ENCODE results near the gene MMP14. TPM values are rescaled to one million over a fixed set of nuclear protein-coding genes. Genes with fewer than 3 reads are reported as not detected.
"Not testable (repeated sequence)": the region's sequence is repeated elsewhere in the genome, so short reads cannot be mapped to it uniquely, and the experiment has no call there.

MMP14 gene
- total and polyA plus RNA-seq, 7 donors = 7.6 to 18.5 (median 14.0) TPM

DNA sequence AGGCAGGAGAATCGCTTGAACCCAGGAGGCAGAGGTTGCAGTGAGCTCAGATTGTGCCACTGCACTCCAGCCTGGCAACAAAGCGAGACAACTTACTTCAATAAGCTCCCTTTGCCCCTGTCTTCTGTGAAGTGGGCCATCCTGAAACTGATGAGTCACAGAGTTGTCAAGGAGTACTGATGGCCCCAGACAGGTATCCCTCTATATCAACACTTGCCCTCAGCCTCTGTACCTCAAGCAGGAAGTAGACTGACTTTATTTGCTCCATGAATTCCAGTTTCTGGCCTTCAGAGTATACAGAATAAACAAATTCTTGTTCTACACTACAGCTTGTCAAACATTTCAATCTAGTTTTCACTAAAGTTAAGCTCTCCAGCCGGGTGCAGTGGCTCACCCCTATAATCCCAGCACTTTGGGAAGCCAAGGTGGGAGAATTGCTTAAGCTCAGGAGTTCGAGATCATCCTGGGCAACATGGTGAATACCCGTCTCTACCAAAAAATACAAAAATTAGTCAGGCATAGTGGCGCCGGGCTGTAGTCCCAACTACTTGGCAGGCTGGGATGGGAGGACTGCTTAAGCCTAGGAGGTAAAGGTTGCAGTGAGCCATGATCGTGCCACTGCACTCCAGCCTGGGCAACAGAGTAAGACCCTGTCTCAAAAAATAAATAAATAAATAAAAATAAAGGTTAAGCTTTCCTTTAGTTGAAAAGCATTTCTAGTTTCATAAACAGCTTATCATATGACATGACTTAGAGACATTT is 18.8 kb downstream of the MMP14 start:
- no peak overlapping the region for H3K4me3 ChIP-seq
- no peaks in the 10 kb centered on the region for H3K27me3 ChIP-seq (ENCODE audit: insufficient read depth in 3 of 3, low read length in 2 of 3)
- H3K27ac ChIP-seq = no peak overlapping the region
- DNase-seq (no peak), ATAC-seq (no peak)
- intact Hi-C loops (cut with DNase I) = loop anchor here (5.0 to 10.0 kb wide), 2 partner anchors 200 to 298 kb away; no protein-coding TSS in a partner anchor
- 80 to 89% (median 84%) methylated on average over 8 of the region's 8 CpGs for WGBS, 3 donors
- no peaks in the 10 kb centered on the region for H3K9me3 ChIP-seq
- peaks cover 27% of the 10 kb centered on the region for H3K4me1 ChIP-seq
- TF ChIP-seq, protein P1, sequence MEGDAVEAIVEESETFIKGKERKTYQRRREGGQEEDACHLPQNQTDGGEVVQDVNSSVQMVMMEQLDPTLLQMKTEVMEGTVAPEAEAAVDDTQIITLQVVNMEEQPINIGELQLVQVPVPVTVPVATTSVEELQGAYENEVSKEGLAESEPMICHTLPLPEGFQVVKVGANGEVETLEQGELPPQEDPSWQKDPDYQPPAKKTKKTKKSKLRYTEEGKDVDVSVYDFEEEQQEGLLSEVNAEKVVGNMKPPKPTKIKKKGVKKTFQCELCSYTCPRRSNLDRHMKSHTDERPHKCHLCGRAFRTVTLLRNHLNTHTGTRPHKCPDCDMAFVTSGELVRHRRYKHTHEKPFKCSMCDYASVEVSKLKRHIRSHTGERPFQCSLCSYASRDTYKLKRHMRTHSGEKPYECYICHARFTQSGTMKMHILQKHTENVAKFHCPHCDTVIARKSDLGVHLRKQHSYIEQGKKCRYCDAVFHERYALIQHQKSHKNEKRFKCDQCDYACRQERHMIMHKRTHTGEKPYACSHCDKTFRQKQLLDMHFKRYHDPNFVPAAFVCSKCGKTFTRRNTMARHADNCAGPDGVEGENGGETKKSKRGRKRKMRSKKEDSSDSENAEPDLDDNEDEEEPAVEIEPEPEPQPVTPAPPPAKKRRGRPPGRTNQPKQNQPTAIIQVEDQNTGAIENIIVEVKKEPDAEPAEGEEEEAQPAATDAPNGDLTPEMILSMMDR (IDR thresholded peaks at IDR 0.05) = no peak
- H3K36me3 ChIP-seq (ENCODE audit: insufficient read depth in 1 of 2, low read depth in 1 of 2) = no peaks in the 10 kb centered on the region

DNA sequence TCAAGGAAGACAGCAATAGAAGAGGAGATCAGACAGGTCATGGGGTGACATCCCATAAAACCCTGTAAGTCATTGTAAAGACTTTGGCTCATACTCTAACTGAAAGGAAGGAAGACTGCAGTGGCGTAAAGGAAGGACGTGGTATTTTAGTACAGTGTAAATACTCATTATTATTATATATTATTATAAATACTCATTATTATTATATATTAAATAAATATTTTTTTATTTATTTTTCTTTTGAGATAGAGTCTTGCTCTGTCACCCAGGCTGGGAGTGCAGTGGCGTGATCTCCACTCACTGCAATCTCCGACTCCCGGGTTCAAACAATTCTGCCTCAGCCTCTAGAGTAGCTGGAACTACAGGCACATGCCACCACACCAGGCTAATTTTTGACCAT is 20.0 kb downstream of the MMP14 start:
- no peaks in the 10 kb centered on the region for H3K27me3 ChIP-seq (ENCODE audit: insufficient read depth in 3 of 3, low read length in 2 of 3)
- 92 to 96% (median 95%) methylated on average over 5 of the region's 5 CpGs for WGBS, 3 donors
- TF ChIP-seq, protein P1 (IDR thresholded peaks at IDR 0.05) = no peak
- no peaks in the 10 kb centered on the region for H3K36me3 ChIP-seq (ENCODE audit: insufficient read depth in 1 of 2, low read depth in 1 of 2)
- DNase-seq (no peak), ATAC-seq (no peak)
- H3K9me3 ChIP-seq = no peaks in the 10 kb centered on the region
- intact Hi-C loops (cut with DNase I) = loop anchor here in 1 of 2 donors (10.0 kb wide), 1 partner anchor 202 kb away; no protein-coding TSS in a partner anchor
- no peak overlapping the region for H3K27ac ChIP-seq
- peaks cover 15% of the 10 kb centered on the region for H3K4me1 ChIP-seq
- H3K4me3 ChIP-seq = no peak overlapping the region

DNA sequence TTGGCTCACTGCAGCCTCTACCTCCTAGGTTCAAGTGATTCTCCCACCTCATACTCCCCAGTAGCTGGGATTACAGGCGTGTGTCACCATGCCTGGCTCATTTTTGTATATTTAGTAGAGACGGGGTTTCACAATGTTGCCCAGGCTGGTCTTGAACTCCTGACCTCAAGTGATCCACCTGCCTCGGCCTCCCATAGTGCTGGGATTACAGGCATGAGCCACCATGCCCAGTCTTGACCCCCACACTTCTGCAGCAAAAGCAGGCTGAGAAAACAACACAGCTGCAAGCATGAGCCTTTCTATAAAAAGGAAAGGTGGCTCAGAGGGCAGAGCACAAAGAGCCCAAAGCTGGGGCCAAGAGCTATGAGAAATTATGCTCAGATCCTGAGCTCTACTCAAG is 24.0 kb downstream of the MMP14 start:
- ATAC-seq; H3K4me1 ChIP-seq; H3K4me3 ChIP-seq; intact Hi-C loops (cut with DNase I); H3K36me3 ChIP-seq (ENCODE audit: insufficient read depth in 1 of 2, low read depth in 1 of 2); H3K27me3 ChIP-seq (ENCODE audit: insufficient read depth in 3 of 3, low read length in 2 of 3); H3K27ac ChIP-seq; H3K9me3 ChIP-seq: not testable (repeated sequence)
- 58 to 87% (median 83%) methylated on average over 3 of the region's 3 CpGs for WGBS, 3 donors
- DNase-seq = peak in 1 of 2 donors; percentile 3

DNA sequence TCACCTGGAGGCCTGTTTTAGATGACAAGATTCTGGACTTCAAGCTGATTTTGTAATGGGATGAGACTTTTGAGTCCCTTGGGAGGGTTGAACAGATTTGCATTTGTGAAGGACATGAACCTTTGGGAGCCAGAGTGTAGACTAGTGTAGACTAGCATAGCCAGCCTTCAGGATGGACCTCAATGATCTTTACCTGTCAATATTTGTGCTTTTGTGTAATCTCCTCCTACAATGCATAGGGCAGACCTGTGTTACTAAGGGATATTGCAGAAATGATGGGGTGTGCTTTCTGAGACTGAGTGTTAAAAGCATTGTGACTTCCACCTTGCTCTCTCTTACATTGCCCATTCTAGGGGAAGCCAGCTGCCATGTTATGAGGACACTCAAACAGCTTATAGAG is 25.3 kb downstream of the MMP14 start:
- TF ChIP-seq, protein P1 (IDR thresholded peaks at IDR 0.05) = no peak
- Histone ChIP-seq H3K4me1 (no peaks in the 10 kb centered on the region), H3K27ac (no peak overlapping the region), H3K9me3 (no peaks in the 10 kb centered on the region), H3K27me3 (ENCODE audit: insufficient read depth in 3 of 3, low read length in 2 of 3) (no peaks in the 10 kb centered on the region), H3K36me3 (ENCODE audit: insufficient read depth in 1 of 2, low read depth in 1 of 2) (no peaks in the 10 kb centered on the region), H3K4me3 (no peak overlapping the region)
- DNase-seq (no peak), ATAC-seq (no peak)
- intact Hi-C loops (cut with DNase I) = no loop called here

DNA sequence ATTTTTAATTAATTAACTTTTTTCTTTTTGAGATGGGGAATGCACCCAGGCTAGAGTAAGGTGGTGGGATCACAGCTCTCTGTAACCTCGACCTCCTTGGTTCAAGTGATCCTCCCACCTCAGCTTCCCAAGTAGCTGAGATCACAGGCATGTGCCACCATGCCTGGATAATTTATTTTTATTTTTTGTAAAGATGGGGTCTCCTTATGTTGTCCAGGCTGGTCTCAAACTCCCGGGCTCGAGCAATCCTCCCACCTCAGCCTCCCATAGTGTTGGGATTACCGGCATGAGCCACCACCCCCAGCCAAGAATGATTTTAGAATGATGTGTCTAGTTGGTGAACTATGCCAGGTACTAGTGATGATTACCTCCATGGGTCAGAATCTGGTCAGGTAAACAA is 28.6 kb downstream of the MMP14 start:
- H3K36me3 ChIP-seq (ENCODE audit: insufficient read depth in 1 of 2, low read depth in 1 of 2) = no peaks in the 10 kb centered on the region
- peak in 1 of 2 donors; percentile 11 for DNase-seq
- H3K9me3 ChIP-seq = no peaks in the 10 kb centered on the region
- TF ChIP-seq, protein P1 (IDR thresholded peaks at IDR 0.05) = no peak
- intact Hi-C loops (cut with DNase I) = no loop called here
- no peak overlapping the region for H3K4me3 ChIP-seq
- no peak for ATAC-seq
- H3K27ac ChIP-seq = no peak overlapping the region
- H3K27me3 ChIP-seq (ENCODE audit: insufficient read depth in 3 of 3, low read length in 2 of 3) = no peaks in the 10 kb centered on the region
- peaks cover under 1% of the 10 kb centered on the region for H3K4me1 ChIP-seq
- WGBS, 3 donors = 84 to 90% (median 89%) methylated on average over 4 of the region's 4 CpGs

Data from psoas muscle (tissue), 8 donors.